DND-41 (cell line): Measurements from ENCODE around the gene DES.

Source experiments
- ATAC-seq: fragments of 200-7000 bp; cut with Tn5 transposase; 3 replicates; pipeline ENCODE4 v1.9.1; 2021; ENCODE audit warnings: low read depth; ENCODE audit not compliant: insufficient read depth
- DNase-seq: peaks from one replicate; pipeline ENCODE4 v3.0.0-alpha.2; 2020
- H2AFZ ChIP-seq: 2 replicates; pipeline ENCODE4 v1.6.0; 2012; ENCODE audit warnings: low read depth, low read length
- H3K27ac ChIP-seq: 2 replicates; pipeline ENCODE4 v1.5.1; 2012; ENCODE audit warnings: low read length, inconsistent platforms
- H3K27me3 ChIP-seq: fragments of 200-600 bp; sonication (generic); 2 replicates; pipeline ENCODE4 v1.6.0; 2012; ENCODE audit warnings: low read length, mild to moderate bottlenecking, inconsistent platforms; ENCODE audit not compliant: insufficient read depth, poor library complexity
- H3K36me3 ChIP-seq: 2 replicates; pipeline ENCODE4 v1.5.1; 2012; ENCODE audit warnings: low read length, inconsistent platforms; ENCODE audit not compliant: insufficient read depth
- H3K4me1 ChIP-seq: 2 replicates; pipeline ENCODE4 v1.5.1; 2012; ENCODE audit warnings: mild to moderate bottlenecking, low read length; ENCODE audit not compliant: insufficient read depth
- H3K4me2 ChIP-seq: 2 replicates; pipeline ENCODE4 v1.6.0; 2012; ENCODE audit warnings: mild to moderate bottlenecking, moderate library complexity, low read length, inconsistent platforms; ENCODE audit not compliant: insufficient read depth
- H3K4me3 ChIP-seq, 2 experiments: fragments of 200-600 bp in 1 of 2; shearing (Covaris generic) in 1 of 2; 2 replicates each; pipeline ENCODE4 v1.5.1; 2012 to 2016; ENCODE audit warnings: inconsistent platforms in 2 of 2, low read length in 2 of 2, mild to moderate bottlenecking in 2 of 2, low read depth in 1 of 2, moderate library complexity in 1 of 2
- H3K79me2 ChIP-seq: 2 replicates; pipeline ENCODE4 v1.6.0; 2012; ENCODE audit warnings: low read length, inconsistent platforms; ENCODE audit not compliant: insufficient read depth
- H3K9ac ChIP-seq: 2 replicates; pipeline ENCODE4 v1.6.0; 2012; ENCODE audit warnings: low read depth, mild to moderate bottlenecking, inconsistent platforms, low read length, moderate library complexity
- H3K9me3 ChIP-seq: 2 replicates; pipeline ENCODE4 v1.5.1; 2012; ENCODE audit warnings: low read length, moderate library complexity, mild to moderate bottlenecking, inconsistent platforms; ENCODE audit not compliant: insufficient read depth, severe bottlenecking
- H4K20me1 ChIP-seq: 2 replicates; pipeline ENCODE4 v1.6.0; 2012; ENCODE audit warnings: low read length; ENCODE audit not compliant: insufficient read depth
- EZH2 ChIP-seq: IDR thresholded peaks from 3 replicates; pipeline ENCODE4 v1.6.1; 2012; ENCODE audit warnings: borderline replicate concordance, low read depth, mild to moderate bottlenecking, moderate library complexity, low read length, inconsistent platforms; ENCODE audit not compliant: severe bottlenecking
- TF ChIP-seq, protein P1 (sequence below): IDR thresholded peaks from 2 replicates; pipeline ENCODE4 v1.5.1; 2012; ENCODE audit warnings: borderline replicate concordance, low read length, moderate library complexity, mild to moderate bottlenecking; ENCODE audit not compliant: poor library complexity, severe bottlenecking; ENCODE audit errors: extremely low read depth

DES gene

DNA sequence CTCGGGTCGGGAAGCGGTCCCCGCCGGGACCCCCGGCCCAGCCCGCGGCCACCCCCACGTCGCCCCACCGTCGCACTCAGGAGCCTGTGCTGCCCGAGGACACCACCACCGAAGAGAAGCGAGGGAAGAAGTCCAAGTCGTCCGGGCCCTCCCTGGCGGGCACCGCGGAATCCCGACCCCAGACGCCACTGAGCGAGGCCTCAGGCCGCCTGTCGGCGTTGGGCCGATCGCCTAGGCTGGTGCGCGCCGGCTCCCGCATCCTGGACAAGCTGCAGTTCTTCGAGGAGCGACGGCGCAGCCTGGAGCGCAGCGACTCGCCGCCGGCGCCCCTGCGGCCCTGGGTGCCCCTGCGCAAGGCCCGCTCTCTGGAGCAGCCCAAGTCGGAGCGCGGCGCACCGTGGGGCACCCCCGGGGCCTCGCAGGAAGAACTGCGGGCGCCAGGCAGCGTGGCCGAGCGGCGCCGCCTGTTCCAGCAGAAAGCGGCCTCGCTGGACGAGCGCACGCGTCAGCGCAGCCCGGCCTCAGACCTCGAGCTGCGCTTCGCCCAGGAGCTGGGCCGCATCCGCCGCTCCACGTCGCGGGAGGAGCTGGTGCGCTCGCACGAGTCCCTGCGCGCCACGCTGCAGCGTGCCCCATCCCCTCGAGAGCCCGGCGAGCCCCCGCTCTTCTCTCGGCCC, 30.1 kb downstream of the DES start:
- DNase-seq, result no peak
- Histone ChIP-seq H3K4me3 (no peak overlapping the region), H3K9me3 (no peaks in the 10 kb centered on the region), H2AFZ (no peak overlapping the region), H3K4me2 (no peak overlapping the region), H3K27ac (no peak overlapping the region), H3K27me3 (no peaks in the 10 kb centered on the region), H4K20me1 (no peaks in the 10 kb centered on the region; the same call in 1 of the 2 replicates), H3K36me3 (no peaks in the 10 kb centered on the region; the same call in 1 of the 2 replicates), H3K9ac (no peak overlapping the region), H3K4me1 (peaks cover 2% of the 10 kb centered on the region; the same call in 1 of the 2 replicates), H3K79me2 (no peaks in the 10 kb centered on the region)
- ATAC-seq, result no peak
- TF ChIP-seq, protein P1, sequence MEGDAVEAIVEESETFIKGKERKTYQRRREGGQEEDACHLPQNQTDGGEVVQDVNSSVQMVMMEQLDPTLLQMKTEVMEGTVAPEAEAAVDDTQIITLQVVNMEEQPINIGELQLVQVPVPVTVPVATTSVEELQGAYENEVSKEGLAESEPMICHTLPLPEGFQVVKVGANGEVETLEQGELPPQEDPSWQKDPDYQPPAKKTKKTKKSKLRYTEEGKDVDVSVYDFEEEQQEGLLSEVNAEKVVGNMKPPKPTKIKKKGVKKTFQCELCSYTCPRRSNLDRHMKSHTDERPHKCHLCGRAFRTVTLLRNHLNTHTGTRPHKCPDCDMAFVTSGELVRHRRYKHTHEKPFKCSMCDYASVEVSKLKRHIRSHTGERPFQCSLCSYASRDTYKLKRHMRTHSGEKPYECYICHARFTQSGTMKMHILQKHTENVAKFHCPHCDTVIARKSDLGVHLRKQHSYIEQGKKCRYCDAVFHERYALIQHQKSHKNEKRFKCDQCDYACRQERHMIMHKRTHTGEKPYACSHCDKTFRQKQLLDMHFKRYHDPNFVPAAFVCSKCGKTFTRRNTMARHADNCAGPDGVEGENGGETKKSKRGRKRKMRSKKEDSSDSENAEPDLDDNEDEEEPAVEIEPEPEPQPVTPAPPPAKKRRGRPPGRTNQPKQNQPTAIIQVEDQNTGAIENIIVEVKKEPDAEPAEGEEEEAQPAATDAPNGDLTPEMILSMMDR, result no peak
- no peak for TF ChIP-seq EZH2

DNA sequence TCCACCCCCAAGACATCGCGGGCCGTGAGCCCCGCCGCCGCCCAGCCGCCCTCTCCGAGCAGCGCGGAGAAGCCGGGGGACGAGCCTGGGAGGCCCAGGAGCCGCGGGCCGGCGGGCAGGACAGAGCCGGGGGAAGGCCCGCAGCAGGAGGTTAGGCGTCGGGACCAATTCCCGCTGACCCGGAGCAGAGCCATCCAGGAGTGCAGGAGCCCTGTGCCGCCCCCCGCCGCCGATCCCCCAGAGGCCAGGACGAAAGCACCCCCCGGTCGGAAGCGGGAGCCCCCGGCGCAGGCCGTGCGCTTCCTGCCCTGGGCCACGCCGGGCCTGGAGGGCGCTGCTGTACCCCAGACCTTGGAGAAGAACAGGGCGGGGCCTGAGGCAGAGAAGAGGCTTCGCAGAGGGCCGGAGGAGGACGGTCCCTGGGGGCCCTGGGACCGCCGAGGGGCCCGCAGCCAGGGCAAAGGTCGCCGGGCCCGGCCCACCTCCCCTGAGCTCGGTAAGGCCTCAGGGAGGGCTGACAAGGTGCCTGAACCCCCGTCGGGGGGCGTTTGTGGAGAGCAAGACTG, 30.7 kb downstream of the DES start:
- Histone ChIP-seq H3K79me2 (no peaks in the 10 kb centered on the region), H3K4me2 (no peak overlapping the region), H3K27me3 (no peaks in the 10 kb centered on the region), H3K9me3 (no peaks in the 10 kb centered on the region), H3K4me3 (no peak overlapping the region), H2AFZ (no peak overlapping the region), H3K27ac (no peak overlapping the region), H3K36me3 (no peaks in the 10 kb centered on the region; the same call in 1 of the 2 replicates), H3K9ac (no peak overlapping the region), H3K4me1 (no peaks in the 10 kb centered on the region), H4K20me1 (no peaks in the 10 kb centered on the region; the same call in 1 of the 2 replicates)
- DNase-seq (no peak), ATAC-seq (no peak)
- no peak for TF ChIP-seq EZH2
- TF ChIP-seq, protein P1, result no peak

DNA sequence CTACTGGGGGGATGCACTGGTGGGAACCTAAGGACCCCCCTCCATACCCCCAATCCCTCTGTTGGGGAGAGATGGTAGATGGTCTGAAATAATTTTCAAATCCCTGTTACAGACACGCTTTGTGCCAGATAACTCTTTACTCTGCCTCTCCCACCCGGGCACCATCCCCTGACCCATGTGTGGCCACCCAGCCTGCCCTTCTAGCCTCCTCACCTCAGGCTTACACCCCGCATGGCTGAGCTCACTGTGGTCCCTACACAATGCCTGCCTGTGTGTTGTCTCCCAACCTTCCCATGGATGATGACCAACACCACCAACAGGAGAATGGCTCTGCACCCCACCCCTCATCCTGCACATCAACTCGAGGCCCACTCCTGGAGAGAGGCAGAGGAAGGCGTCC, 31.4 kb downstream of the DES start:
- Histone ChIP-seq H3K9ac (no peak overlapping the region), H2AFZ (no peak overlapping the region), H4K20me1 (no peaks in the 10 kb centered on the region; the same call in 1 of the 2 replicates), H3K9me3 (no peaks in the 10 kb centered on the region), H3K27me3 (no peaks in the 10 kb centered on the region), H3K4me1 (no peaks in the 10 kb centered on the region), H3K4me3 (no peak overlapping the region), H3K36me3 (no peaks in the 10 kb centered on the region; the same call in 1 of the 2 replicates), H3K4me2 (no peak overlapping the region), H3K79me2 (no peaks in the 10 kb centered on the region), H3K27ac (no peak overlapping the region)
- DNase-seq, result no peak
- TF ChIP-seq, protein P1, result no peak
- TF ChIP-seq EZH2, result no peak
- no peak for ATAC-seq
